Left lung (tissue), 10 donors: ENCODE results near the gene CGN. TPM values are rescaled to one million over a fixed set of nuclear protein-coding genes. Genes with fewer than 3 reads are reported as not detected.

Source experiments
- ATAC-seq: fragments of 200-7000 bp; cut with Tn5 transposase; one replicate; pipeline ENCODE4 v1.9.1; 2020; ENCODE audit warnings: moderate library complexity
- DNase-seq, 4 donors: peaks; one replicate each; pipeline ENCODE4 v3.0.0-alpha.2; 2013 to 2020
- H3K27ac ChIP-seq, 2 donors: fragments of 200-600 bp; sonication (generic) in 1 of 2; one replicate each; pipeline versions ENCODE4 v1.5.0 to v1.8.0; 2020 to 2021
- H3K27me3 ChIP-seq, 2 donors: fragments of 200-600 bp; sonication (generic) in 1 of 2; one replicate each; pipeline versions ENCODE4 v1.5.0 to v1.8.0; 2020 to 2021
- H3K36me3 ChIP-seq, 2 donors: fragments of 200-600 bp; sonication (generic) in 1 of 2; one replicate each; pipeline versions ENCODE4 v1.5.0 to v1.8.0; 2020 to 2021
- H3K4me1 ChIP-seq, 2 donors: fragments of 200-600 bp; one replicate each; pipeline ENCODE4 v1.8.0; 2021
- H3K4me3 ChIP-seq, 2 donors: fragments of 200-600 bp; sonication (generic) in 1 of 2; one replicate each; pipeline versions ENCODE4 v1.5.0 to v1.8.0; 2020 to 2021; ENCODE audit warnings: mild to moderate bottlenecking in 1 of 2
- H3K9me3 ChIP-seq, 2 donors: fragments of 200-600 bp; sonication (generic) in 1 of 2; one replicate each; pipeline versions ENCODE4 v1.5.0 to v1.8.0; 2020 to 2021
- CTCF ChIP-seq, 2 donors: fragments of 200-600 bp; sonication (generic) in 1 of 2; IDR thresholded peaks; one replicate each; pipeline versions ENCODE4 v1.5.0 to v1.8.0; 2021; ENCODE audit warnings: antibody characterized with exemption in 2 of 2
- intact Hi-C, 2 donors: fragments of 100-400 bp; cut with DNase I; formaldehyde crosslinking; loops; one replicate each; pipeline versions ENCODE4 v1.11.2 to v1.14.2; 2022
- microRNA-seq, 2 donors: library from miRNA; unstranded; fragments of <30 nt; microRNA quantifications; one replicate each; pipeline ENCODE4, GENCODE V29; 2019
- polyA plus RNA-seq, 6 donors: library from polyadenylated mRNA; unstranded; fragments of 120-200 nt; gene quantifications; one replicate each; pipeline ENCODE4 v1.2.1, GENCODE V29; 2013; ENCODE audit not compliant: insufficient read length in 6 of 6
- total RNA-seq, 2 donors: library from RNA; stranded (reverse); fragmentation: NEBNext Ultra II Directional; extraction: Animal tissue kit (Norgen Biotek cat#: 25700); gene quantifications; one replicate each; pipeline ENCODE4 v1.2.1, GENCODE V29; 2021
- donor health status: DM: no; HTN: yes; CAD: no.
- donor health status: DM: no; HTN: no; CAD: no.

Gene CGN
- total and polyA plus RNA-seq, 8 donors, result 32.8 to 83.0 (median 47.9) TPM

DNA sequence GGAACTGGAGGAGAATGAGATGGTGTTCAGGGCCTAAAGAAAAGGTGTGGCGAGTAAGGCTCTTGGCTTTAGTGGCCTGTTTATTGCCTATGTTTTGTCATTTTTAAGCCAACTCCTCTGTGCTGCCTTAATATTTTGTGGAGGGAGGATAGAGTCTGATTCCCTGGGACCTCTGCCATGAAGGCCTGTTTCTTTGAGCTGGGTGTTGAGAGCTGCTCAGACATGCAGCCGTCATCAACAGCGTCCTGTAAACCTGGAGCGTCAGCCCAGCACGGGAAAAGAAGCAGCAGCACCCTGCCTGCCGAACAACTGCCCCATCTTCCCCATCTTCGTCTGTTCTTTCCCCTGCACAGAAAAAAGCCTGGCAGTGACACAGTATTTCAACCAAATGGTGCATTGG, 73.6 kb downstream of the CGN start:
- intact Hi-C loops, result no loop called here
- H3K9me3 ChIP-seq, result no peaks in the 10 kb centered on the region
- no peaks in the 10 kb centered on the region for H3K27me3 ChIP-seq
- no peak overlapping the region for H3K4me3 ChIP-seq
- DNase-seq, result no peak
- no peaks in the 10 kb centered on the region for H3K4me1 ChIP-seq
- no peak for ATAC-seq
- no peak for TF ChIP-seq CTCF (IDR thresholded peaks at IDR 0.05)
- peaks cover 0 to 8% of the 10 kb centered on the region in 2 donors for H3K36me3 ChIP-seq
- H3K27ac ChIP-seq, result peak overlapping the region in 1 of 2 donors; percentile 45

DNA sequence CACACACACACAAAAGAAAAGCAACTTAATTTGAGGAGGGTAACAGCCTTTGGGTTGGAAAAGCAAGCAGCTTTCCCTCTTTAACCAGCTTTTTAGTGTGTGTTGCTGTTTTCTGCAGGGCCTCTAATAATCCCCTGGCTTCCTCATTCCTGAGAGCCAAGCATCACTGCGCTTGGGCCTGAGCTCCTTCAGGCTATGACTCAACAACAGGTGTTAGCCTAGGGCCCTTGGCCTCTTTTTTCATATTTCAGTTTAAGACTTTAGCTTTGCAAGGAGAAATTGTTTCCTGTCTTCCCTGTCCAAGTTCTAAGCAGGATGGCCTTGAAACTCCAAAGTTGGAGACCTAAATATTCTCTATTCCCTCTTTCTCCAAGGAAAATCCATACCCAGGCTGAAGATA, 74.4 kb downstream of the CGN start:
- no peaks in the 10 kb centered on the region for H3K4me1 ChIP-seq
- ATAC-seq (peak; percentile 98), DNase-seq (peak in 1 of 4 donors; percentile 42)
- intact Hi-C loops, result no loop called here
- peaks cover 0 to 8% of the 10 kb centered on the region in 2 donors for H3K36me3 ChIP-seq
- peaks cover 0 to under 1% of the 10 kb centered on the region in 2 donors for H3K9me3 ChIP-seq
- TF ChIP-seq CTCF (IDR thresholded peaks at IDR 0.05), result no peak
- H3K27ac ChIP-seq, result peak overlapping the region in 1 of 2 donors; percentile 45
- no peak overlapping the region for H3K4me3 ChIP-seq
- no peaks in the 10 kb centered on the region for H3K27me3 ChIP-seq

Small RNAs within 50 kb of the gene (microRNA-seq; reads per million reads assigned to microRNA genes)
- gene MIR554, result 0 reads per million in 2 donors

Other genes starting within 250 kb of the CGN start
- 10 to 100 TPM; 17.7 to 22.8 TPM for gene ZNF687, start 229.1 kb upstream of the CGN start, total RNA-seq
- gene ZNF687, start 229.1 kb upstream of the CGN start, polyA plus RNA-seq, result 10 to 100 TPM; 15.1 to 21.6 (median 17.5) TPM
- gene PI4KB, start 184.0 kb upstream of the CGN start, total RNA-seq, result 10 to 100 TPM; 54.8 to 71.3 TPM
- gene PI4KB, start 184.0 kb upstream of the CGN start, polyA plus RNA-seq, result 10 to 100 TPM; 69.4 to 84.6 (median 78.3) TPM
- 10 to 100 TPM; 37.1 to 63.3 TPM for gene RFX5, start 164.1 kb upstream of the CGN start, total RNA-seq
- 10 to 100 TPM; 39.9 to 46.9 (median 43.7) TPM for gene RFX5, start 164.1 kb upstream of the CGN start, polyA plus RNA-seq
- 100 to 1,000 TPM; 131 to 258 TPM for gene SELENBP1, start 138.7 kb upstream of the CGN start, total RNA-seq
- 100 to 1,000 TPM; 104 to 195 (median 143) TPM for gene SELENBP1, start 138.7 kb upstream of the CGN start, polyA plus RNA-seq
- 100 to 1,000 TPM; 166 to 249 TPM for gene PSMB4, start 111.8 kb upstream of the CGN start, total RNA-seq
- gene PSMB4, start 111.8 kb upstream of the CGN start, polyA plus RNA-seq, result 100 to 1,000 TPM; 212 to 231 (median 219) TPM
- 10 to 100 TPM; 65.6 to 73.4 TPM for gene POGZ, start 51.9 kb upstream of the CGN start, total RNA-seq
- gene POGZ, start 51.9 kb upstream of the CGN start, polyA plus RNA-seq, result 100 to 1,000 TPM; 114 to 160 (median 130) TPM
- gene TUFT1, start 28.9 kb downstream of the CGN start, total RNA-seq, result 10 to 100 TPM; 10.3 to 16.8 TPM
- gene TUFT1, start 28.9 kb downstream of the CGN start, polyA plus RNA-seq, result 1 to 10 TPM; 5.6 to 9.9 (median 7.8) TPM
- 10 to 100 TPM; 45.8 to 64.5 TPM for gene SNX27, start 100.7 kb downstream of the CGN start, total RNA-seq
- gene SNX27, start 100.7 kb downstream of the CGN start, polyA plus RNA-seq, result 10 to 100 TPM; 21.5 to 26.7 (median 23.5) TPM
- gene CELF3, start 205.4 kb downstream of the CGN start, total RNA-seq, result not detected
- 1 to 10 TPM in 1 of 6 donors, under 1 TPM in 5; 0.72 to 1.4 (median 0.90) TPM for gene CELF3, start 205.4 kb downstream of the CGN start, polyA plus RNA-seq
- 1 to 10 TPM in 1 of 2 donors, not detected in 1; 4.0 TPM for gene RIIAD1, start 210.1 kb downstream of the CGN start, total RNA-seq
- 1 to 10 TPM in 5 of 6 donors, under 1 TPM in 1; 0.39 to 1.9 (median 1.6) TPM for gene RIIAD1, start 210.1 kb downstream of the CGN start, polyA plus RNA-seq